Body of pancreas (tissue), 4 donors: Measurements from ENCODE around the gene COPG1.

Experiments used
- CTCF ChIP-seq, 7 experiments: fragments of 450-650 bp in 4 of 7; fragments of 200-600 bp in 3 of 7; sonication (generic) in 3 of 7; IDR thresholded peaks; one replicate each; pipeline ENCODE4 v1.5.1; 2016 to 2019; ENCODE audit warnings: antibody characterized with exemption in 7 of 7
- POLR2A ChIP-seq, 3 donors: fragments of 450-650 bp; IDR thresholded peaks; one replicate each; pipeline ENCODE4 v1.6.1; 2016; ENCODE audit warnings: antibody characterized with exemption in 3 of 3, mild to moderate bottlenecking in 2 of 3

GRCh38 chr3:129259612-129260477 is 10.4 kb downstream of the COPG1 start:
- TF ChIP-seq CTCF (IDR thresholded peaks at IDR 0.05) = no peak
- TF ChIP-seq POLR2A (IDR thresholded peaks at IDR 0.05) = no peak
